Right atrium auricular region (tissue), 2 donors: Measurements from ENCODE around the gene DLGAP3. TPM values are rescaled to one million over a fixed set of nuclear protein-coding genes. Genes with fewer than 3 reads are reported as not detected.
"Not testable (repeated sequence)": the region's sequence is repeated elsewhere in the genome, so short reads cannot be mapped to it uniquely, and the experiment has no call there.

Experiments
- DNase-seq: peaks from one replicate; pipeline ENCODE4 v3.0.0-alpha.2; 2019; ENCODE audit warnings: low spot score
- H3K27ac ChIP-seq, 2 donors: fragments of 200-600 bp; sonication (generic); 1 replicate in 1 of 2; 2 replicates in 1 of 2; pipeline ENCODE4 v1.5.1; 2016 to 2019
- H3K27me3 ChIP-seq, 2 donors: fragments of 200-600 bp; sonication (generic); one replicate each; pipeline versions ENCODE4 v1.5.1 to v1.6.0; 2017 to 2019
- H3K36me3 ChIP-seq: fragments of 200-600 bp; sonication (generic); one replicate; pipeline ENCODE4 v1.5.1; 2016
- H3K4me1 ChIP-seq, 2 donors: fragments of 200-600 bp; sonication (generic); one replicate each; pipeline versions ENCODE4 v1.5.1 to v1.6.0; 2017 to 2019
- H3K4me3 ChIP-seq, 2 donors: fragments of 200-600 bp; sonication (generic); 1 replicate in 1 of 2; 2 replicates in 1 of 2; pipeline ENCODE4 v1.5.1; 2017 to 2019; ENCODE audit warnings: mild to moderate bottlenecking in 1 of 2, moderate library complexity in 1 of 2
- H3K9me3 ChIP-seq, 2 donors: fragments of 200-600 bp; sonication (generic); one replicate each; pipeline ENCODE4 v1.5.1; 2019
- CTCF ChIP-seq, 2 donors: fragments of 200-600 bp; sonication (generic); IDR thresholded peaks; one replicate each; pipeline ENCODE4 v1.5.1; 2019; ENCODE audit warnings: antibody characterized with exemption in 2 of 2
- total RNA-seq, 2 donors: library from RNA; depleted of rRNA; stranded (reverse); fragments of >200 nt; gene quantifications; one replicate each; pipeline ENCODE4 v1.1.0, GENCODE V29; 2016

The DLGAP3 gene
- total RNA-seq, 2 donors from 2014 or later = 0.43 TPM; not detected in 1

- H3K36me3 ChIP-seq = no peaks in the 10 kb centered on the region
- peaks cover 0 to 10% of the 10 kb centered on the region in 2 donors for H3K4me1 ChIP-seq
- no peaks in the 10 kb centered on the region for H3K27me3 ChIP-seq
- no peak overlapping the region for H3K27ac ChIP-seq
- H3K4me3 ChIP-seq = no peak overlapping the region
- TF ChIP-seq CTCF (IDR thresholded peaks at IDR 0.05) = no peak
- no peak for DNase-seq
- H3K9me3 ChIP-seq = peaks cover 0 to 4% of the 10 kb centered on the region in 2 donors
Observed at GRCh38 chr1:34825455-34826091, 103.9 kb downstream of the DLGAP3 start.

DNA sequence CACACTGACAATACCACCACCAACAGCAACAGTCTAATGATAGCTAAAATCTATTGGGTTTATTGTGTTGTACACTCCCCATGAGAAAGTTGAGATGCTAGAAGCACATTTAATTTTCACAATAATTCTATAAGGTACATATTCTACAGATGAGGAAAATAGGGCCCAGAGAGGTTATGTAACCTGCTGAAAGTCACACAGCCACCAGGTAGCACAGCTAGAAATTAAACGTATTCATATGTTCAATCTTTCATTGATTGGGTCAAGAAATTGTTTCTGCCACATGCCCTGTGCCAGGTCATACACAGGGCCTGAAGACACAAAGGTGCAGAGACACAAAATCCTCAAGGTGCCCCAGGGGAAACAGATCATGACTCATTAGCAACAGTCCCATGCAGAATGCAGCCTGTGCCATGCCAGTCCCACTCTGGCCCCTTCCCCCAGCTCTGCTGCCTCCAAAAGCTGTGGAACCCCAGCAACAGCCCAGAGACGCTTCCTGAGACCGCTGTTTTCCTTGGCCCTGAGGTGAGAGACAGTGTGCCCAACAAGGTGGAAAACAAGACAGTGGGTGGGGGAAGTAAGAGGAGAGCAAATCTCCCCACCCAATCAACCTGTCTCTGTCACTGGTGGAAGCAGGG lies 104.5 kb downstream of the DLGAP3 start:
- no peak overlapping the region for H3K4me3 ChIP-seq
- DNase-seq = no peak
- no peak overlapping the region for H3K27ac ChIP-seq
- H3K4me1 ChIP-seq = peaks cover 0 to 10% of the 10 kb centered on the region in 2 donors
- no peaks in the 10 kb centered on the region for H3K36me3 ChIP-seq
- H3K9me3 ChIP-seq = peaks cover 0 to 4% of the 10 kb centered on the region in 2 donors
- H3K27me3 ChIP-seq = no peaks in the 10 kb centered on the region
- TF ChIP-seq CTCF (IDR thresholded peaks at IDR 0.05) = no peak

GRCh38 chr1:34822202-34822601 lies 107.2 kb downstream of the DLGAP3 start:
- Histone ChIP-seq H3K4me3 (no peak overlapping the region), H3K9me3 (peaks cover 0 to 4% of the 10 kb centered on the region in 2 donors), H3K27me3 (no peaks in the 10 kb centered on the region), H3K27ac (no peak overlapping the region), H3K36me3 (no peaks in the 10 kb centered on the region), H3K4me1 (peaks cover 0 to 10% of the 10 kb centered on the region in 2 donors)
- no peak for DNase-seq
- no peak for TF ChIP-seq CTCF (IDR thresholded peaks at IDR 0.05)

- not testable (repeated sequence) for H3K4me1 ChIP-seq, H3K4me3 ChIP-seq, H3K36me3 ChIP-seq, H3K9me3 ChIP-seq, H3K27ac ChIP-seq, H3K27me3 ChIP-seq, DNase-seq
Observed at GRCh38 chr1:34818862-34819261, 110.6 kb downstream of the DLGAP3 start.

DNA sequence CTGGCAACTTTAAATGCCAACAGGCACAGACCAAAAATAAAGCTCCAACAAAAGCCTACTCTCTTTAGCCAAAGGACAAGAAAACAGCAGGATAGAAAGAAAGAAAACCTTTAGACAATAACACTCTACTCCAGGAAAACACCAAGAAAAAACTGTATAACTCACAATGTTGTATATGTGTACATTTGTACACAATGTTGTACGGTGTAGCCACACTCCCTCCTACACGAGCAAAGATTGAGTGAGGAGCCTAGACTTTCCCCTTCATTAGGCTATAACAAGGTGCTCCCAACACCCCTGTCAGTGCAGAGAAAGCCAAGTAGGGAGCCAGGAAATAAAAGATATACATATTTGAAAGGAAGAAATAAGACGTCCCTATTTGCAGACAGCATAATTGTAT lies 112.7 kb downstream of the DLGAP3 start:
- Histone ChIP-seq H3K4me1 (no peaks in the 10 kb centered on the region), H3K36me3 (no peaks in the 10 kb centered on the region), H3K9me3 (no peaks in the 10 kb centered on the region), H3K27ac (no peak overlapping the region), H3K27me3 (no peaks in the 10 kb centered on the region), H3K4me3 (no peak overlapping the region)
- no peak for DNase-seq
- TF ChIP-seq CTCF (IDR thresholded peaks at IDR 0.05) = no peak

GRCh38 chr1:34816332-34816731 lies 113.1 kb downstream of the DLGAP3 start:
- H3K27ac ChIP-seq = no peak overlapping the region
- H3K4me3 ChIP-seq = no peak overlapping the region

More at GRCh38 chr1:34816332-34816731, 113.1 kb downstream of the DLGAP3 start:
- TF ChIP-seq CTCF (IDR thresholded peaks at IDR 0.05) = no peak
- no peak for DNase-seq
- Histone ChIP-seq H3K9me3 (no peaks in the 10 kb centered on the region), H3K4me1 (no peaks in the 10 kb centered on the region), H3K27me3 (no peaks in the 10 kb centered on the region), H3K36me3 (no peaks in the 10 kb centered on the region)

Other genes starting within 250 kb of the DLGAP3 start
- not detected for gene GJB5, start 174.6 kb downstream of the DLGAP3 start, total RNA-seq
- gene GJB4, start 169.9 kb downstream of the DLGAP3 start, total RNA-seq = not detected
- under 1 TPM in 1 of 2 donors, not detected in 1; 0.28 TPM for gene GJB3, start 148.4 kb downstream of the DLGAP3 start, total RNA-seq
- gene GJA4, start 136.7 kb downstream of the DLGAP3 start, total RNA-seq = 10 to 100 TPM; 31.6 to 50.9 TPM
- gene SMIM12, start 69.9 kb downstream of the DLGAP3 start, total RNA-seq = 10 to 100 TPM; 26.6 to 34.0 TPM
- 10 to 100 TPM; 25.2 to 30.6 TPM for gene TMEM35B, start 55.7 kb upstream of the DLGAP3 start, total RNA-seq
- gene ZMYM6, start 102.3 kb upstream of the DLGAP3 start, total RNA-seq = 10 to 100 TPM in 1 of 2 donors, 1 to 10 TPM in 1; 6.7 to 20.6 TPM
- gene ZMYM1, start 149.7 kb upstream of the DLGAP3 start, total RNA-seq = 1 to 10 TPM; 3.6 to 4.0 TPM